A549 (cell line): ENCODE results near the gene TMEM19. TPM values are rescaled to one million over a fixed set of nuclear protein-coding genes. Genes with fewer than 3 reads are reported as not detected.

Source experiments
- ATAC-seq, 2 experiments: fragments of 200-7000 bp in 1 of 2; fragments of >200 bp in 1 of 2; cut with Nextera tagmentation in 1 of 2; cut with Tn5 transposase in 1 of 2; 3 replicates each; pipeline versions ENCODE4 v1.8.0 to v1.9.1; 2018 to 2020; ENCODE audit warnings: mild to moderate bottlenecking in 1 of 2, moderate library complexity in 1 of 2
- CTCF ChIA-PET: fragments of 300-600 bp; sonication (Branson Sonifier 250); formaldehyde crosslinking; extraction: SDS; loops from one replicate; lab custom pipeline; 2021; ENCODE audit warnings: antibody characterized with exemption, inconsistent platforms; lab: Yijun Ruan, JAX
- POLR2A ChIA-PET: fragments of 350-600 bp; formaldehyde crosslinking; extraction: SDS; loops from one replicate; lab custom pipeline; 2021; ENCODE audit warnings: antibody characterized with exemption, inconsistent platforms; lab: Yijun Ruan, JAX
- DNase-seq, 2 experiments: peaks; one replicate each; pipeline versions ENCODE4 v3.0.0 to v3.0.0-alpha.2; 2011 to 2016; ENCODE audit warnings: low read depth in 1 of 2, low spot score in 1 of 2
- FAIRE-seq: peaks from 2 replicates; lab custom pipeline; 2011; peaks lifted over from hg19 to GRCh38; lab: Jason Lieb, UNC
- H3K27ac ChIP-seq, 2 experiments: fragments of >200 bp; sonication (Bioruptor Twin); formaldehyde crosslinking; 3 replicates each; pipeline ENCODE4 v1.5.1; 2016 to 2017
- H3K4me1 ChIP-seq: fragments of >200 bp; sonication (Bioruptor Twin); formaldehyde crosslinking; 3 replicates; pipeline ENCODE4 v1.6.1; 2016
- H3K4me2 ChIP-seq: fragments of >200 bp; sonication (Bioruptor Twin); formaldehyde crosslinking; 3 replicates; pipeline ENCODE4 v1.6.1; 2016
- H3K4me3 ChIP-seq: fragments of >200 bp; sonication (Bioruptor Twin); formaldehyde crosslinking; 3 replicates; pipeline ENCODE4 v1.5.1; 2016
- H3K9me3 ChIP-seq: fragments of >200 bp; sonication (Bioruptor Twin); formaldehyde crosslinking; 3 replicates; pipeline ENCODE4 v1.6.1; 2016
- ATOH8 ChIP-seq: fragments of 250-450 bp; sonication (Bioruptor Pico); IDR thresholded peaks from 2 replicates; pipeline ENCODE4 v1.5.0; 2020; ENCODE audit warnings: low read depth, mild to moderate bottlenecking, moderate library complexity
- CBX2 ChIP-seq: fragments of 200-600 bp; sonication (generic); IDR thresholded peaks from 2 replicates; pipeline ENCODE4 v1.6.1; 2016; ENCODE audit warnings: low read depth, mild to moderate bottlenecking, borderline replicate concordance
- CBX8 ChIP-seq: fragments of 200-600 bp; sonication (generic); IDR thresholded peaks from 2 replicates; pipeline ENCODE4 v1.6.1; 2016
- CEBPB ChIP-seq, 2 experiments: fragments of >200 bp in 1 of 2; sonication (Bioruptor Twin) in 1 of 2; formaldehyde crosslinking in 1 of 2; IDR thresholded peaks; 2 replicates each; pipeline ENCODE4 v1.6.1; 2012 to 2016
- CHD2 ChIP-seq: fragments of 150-350 bp; IDR thresholded peaks from 2 replicates; pipeline ENCODE4 v1.6.1; 2014; ENCODE audit warnings: low read length; ENCODE audit not compliant: partially characterized antibody
- CHD4 ChIP-seq: fragments of 200-600 bp; sonication (generic); IDR thresholded peaks from 2 replicates; pipeline ENCODE4 v1.6.1; 2016; ENCODE audit warnings: antibody characterized with exemption, mild to moderate bottlenecking, borderline replicate concordance
- CTCF ChIP-seq: fragments of >200 bp; sonication (Bioruptor Twin); formaldehyde crosslinking; IDR thresholded peaks from 3 replicates; pipeline ENCODE4 v1.5.1; 2016
- EHF ChIP-seq: fragments of 250-450 bp; sonication (Bioruptor Pico); IDR thresholded peaks from 2 replicates; pipeline ENCODE4 v1.5.0; 2020; ENCODE audit warnings: mild to moderate bottlenecking
- EP300 ChIP-seq, 2 experiments: fragments of >200 bp; sonication (Bioruptor Twin); formaldehyde crosslinking; IDR thresholded peaks; 2 replicates in 1 of 2; 3 replicates in 1 of 2; pipeline ENCODE4 v1.6.1; 2016 to 2017
- ESRRA ChIP-seq: fragments of 150-350 bp; IDR thresholded peaks from 2 replicates; pipeline ENCODE4 v1.6.1; 2014; ENCODE audit warnings: mild to moderate bottlenecking, low read length, borderline replicate concordance
- FOSB ChIP-seq: fragments of 250-450 bp; sonication (Bioruptor Pico); IDR thresholded peaks from 2 replicates; pipeline ENCODE4 v1.5.0; 2020; ENCODE audit warnings: mild to moderate bottlenecking, moderate library complexity
- FOSL2 ChIP-seq, 2 experiments: fragments of 450-650 bp in 1 of 2; fragments of >200 bp in 1 of 2; sonication (Bioruptor Twin) in 1 of 2; formaldehyde crosslinking; IDR thresholded peaks; 2 replicates each; pipeline versions ENCODE4 v1.5.0 to v1.6.1; 2016 to 2020; ENCODE audit warnings: mild to moderate bottlenecking in 1 of 2, moderate library complexity in 1 of 2
- FOXS1 ChIP-seq: fragments of 250-450 bp; sonication (Bioruptor Pico); IDR thresholded peaks from 2 replicates; pipeline ENCODE4 v1.5.0; 2020; ENCODE audit warnings: mild to moderate bottlenecking, moderate library complexity
- HMGXB4 ChIP-seq: fragments of 250-450 bp; sonication (Bioruptor Pico); IDR thresholded peaks from 2 replicates; pipeline ENCODE4 v1.5.0; 2021; ENCODE audit warnings: mild to moderate bottlenecking, moderate library complexity, borderline replicate concordance
- HOXB13 ChIP-seq: fragments of 250-450 bp; sonication (Bioruptor Pico); IDR thresholded peaks from 2 replicates; pipeline ENCODE4 v1.5.0; 2020; ENCODE audit warnings: low read depth, mild to moderate bottlenecking, moderate library complexity
- JUNB ChIP-seq: fragments of >200 bp; sonication (Bioruptor Twin); formaldehyde crosslinking; IDR thresholded peaks from 2 replicates; pipeline ENCODE4 v1.6.1; 2016
- KDM5A ChIP-seq: fragments of 200-600 bp; sonication (generic); IDR thresholded peaks from 2 replicates; pipeline ENCODE4 v1.6.1; 2016; ENCODE audit warnings: antibody characterized with exemption, mild to moderate bottlenecking
- MAX ChIP-seq: IDR thresholded peaks from 2 replicates; pipeline ENCODE4 v1.6.1; 2012
- MYC ChIP-seq: IDR thresholded peaks from 2 replicates; pipeline ENCODE4 v1.6.1; 2012; ENCODE audit warnings: mild to moderate bottlenecking, inconsistent platforms, low read length, improper control_type of control experiment, borderline replicate concordance
- NR3C1 ChIP-seq: fragments of >200 bp; sonication (Bioruptor Twin); formaldehyde crosslinking; IDR thresholded peaks from 3 replicates; pipeline ENCODE4 v1.6.1; 2017
- PHF8 ChIP-seq: fragments of 200-600 bp; sonication (generic); IDR thresholded peaks from 2 replicates; pipeline ENCODE4 v1.6.1; 2016; ENCODE audit warnings: low read depth, mild to moderate bottlenecking, antibody characterized with exemption, moderate library complexity, borderline replicate concordance
- RARB ChIP-seq: fragments of 250-450 bp; sonication (Bioruptor Pico); IDR thresholded peaks from 2 replicates; pipeline ENCODE4 v1.8.0; 2021; ENCODE audit warnings: mild to moderate bottlenecking, moderate library complexity
- RFX5 ChIP-seq: fragments of 450-650 bp; IDR thresholded peaks from 2 replicates; pipeline ENCODE4 v1.7.1; 2014; ENCODE audit warnings: antibody characterized with exemption, mild to moderate bottlenecking, moderate library complexity
- RNF2 ChIP-seq: fragments of 200-600 bp; sonication (generic); IDR thresholded peaks from 2 replicates; pipeline ENCODE4 v1.6.1; 2016; ENCODE audit warnings: low read depth, mild to moderate bottlenecking, antibody characterized with exemption, moderate library complexity, borderline replicate concordance
- TP53 ChIP-seq: fragments of 250-450 bp; sonication (Bioruptor Pico); IDR thresholded peaks from 2 replicates; pipeline ENCODE4 v1.5.0; 2021; ENCODE audit warnings: mild to moderate bottlenecking, moderate library complexity
- ZC3H11A ChIP-seq: fragments of 450-650 bp; IDR thresholded peaks from 2 replicates; pipeline ENCODE4 v1.6.1; 2014; ENCODE audit warnings: antibody characterized with exemption, mild to moderate bottlenecking
- ZSCAN20 ChIP-seq: fragments of 250-450 bp; sonication (Bioruptor Pico); IDR thresholded peaks from 2 replicates; pipeline ENCODE4 v1.8.0; 2022; ENCODE audit warnings: mild to moderate bottlenecking, moderate library complexity
- WGBS: methylation state at CpG from one replicate; pipeline ENCODE4 v1.1.6; 2017; ENCODE audit errors: missing lambda C conversion rate; 5-methylcytosine and 5-hydroxymethylcytosine counted together
- polyA minus RNA-seq: library from RNA; depleted of rRNA, polyadenylated mRNA; stranded (reverse); fragments of >200 nt; gene quantifications from 2 replicates; pipeline ENCODE4 v1.2.3, GENCODE V29; 2011; rRNA and poly(A)+ RNA removed
- polyA plus RNA-seq, 4 experiments: library from polyadenylated mRNA; depleted of rRNA in 3 of 4; stranded (reverse); fragments of >200 nt; fragmentation: RNase III in 1 of 4; extraction: RNeasy Plus Mini Kit Qiagen cat#74134 plus additional on column Dnase treatment in 1 of 4; gene quantifications; 2 replicates in 3 of 4; 3 replicates in 1 of 4; pipeline ENCODE4 v1.2.3, GENCODE V29; 2011 to 2017
- TF ChIP-seq, protein P1 (sequence below): fragments of 200-600 bp; sonication (generic); IDR thresholded peaks from 2 replicates; pipeline ENCODE4 v1.6.1; 2016; ENCODE audit warnings: antibody characterized with exemption, mild to moderate bottlenecking, moderate library complexity
- TF ChIP-seq, protein P2 (sequence below): IDR thresholded peaks from 2 replicates; pipeline ENCODE4 v1.6.1; 2012

The TMEM19 gene
- polyA plus RNA-seq (2011; rRNA removed) (62.8 and 78.8 TPM in 2 replicates), polyA plus RNA-seq (2017; fragmentation: RNase III; extraction: RNeasy Plus Mini Kit Qiagen cat#74134 plus additional on column Dnase treatment) (40.5 to 47.6 TPM (median 43.2 TPM) in 3 replicates), polyA minus RNA-seq (38.0 and 47.6 TPM in 2 replicates)
- 22.8 and 27.5 TPM in 2 replicates for polyA plus RNA-seq (2012; cell fraction: cytosol; rRNA removed)
- 8.7 and 14.5 TPM in 2 replicates for polyA plus RNA-seq (2012; cell fraction: nucleus; rRNA removed)

DNA sequence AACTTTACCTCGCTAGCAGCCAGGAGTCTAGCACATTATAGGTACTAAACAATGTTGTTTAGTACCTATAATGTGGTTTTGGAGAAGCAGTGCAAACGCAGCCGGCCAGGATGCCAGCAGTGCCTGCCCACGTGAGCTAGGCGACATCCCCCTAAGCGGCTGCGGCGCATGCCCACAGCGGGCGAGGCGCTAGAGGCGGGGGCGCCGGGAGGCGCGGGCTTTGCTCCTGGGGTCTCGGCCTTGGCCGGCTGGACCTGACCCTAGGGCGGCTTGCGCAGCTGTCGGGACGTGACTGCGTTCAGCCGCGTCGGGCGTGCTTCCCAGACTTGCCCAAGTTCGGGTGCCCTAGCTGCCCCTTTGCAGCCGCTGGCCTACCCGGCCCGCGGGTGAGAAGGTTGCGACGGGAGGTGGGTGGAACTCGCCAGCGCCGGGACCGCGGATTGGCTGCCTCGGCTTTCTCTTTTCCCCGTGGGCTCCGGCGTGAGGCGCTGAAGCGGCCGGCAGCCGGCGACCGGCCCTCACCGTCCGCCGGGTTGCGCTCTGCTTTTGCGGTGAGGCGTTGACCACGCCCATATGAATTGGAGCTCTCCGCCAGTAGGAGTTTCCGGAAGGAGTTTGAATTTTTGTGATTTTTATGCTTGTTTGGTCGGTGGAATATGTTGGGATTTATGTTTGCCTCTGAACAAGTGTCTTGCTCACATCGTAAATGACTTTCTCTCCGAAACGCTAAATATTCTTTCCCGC is at the start of gene TMEM19:
TSS of gene TMEM19 (plus strand) at position 169 of the 744 bp plus-strand sequence. CDS start 599 bp downstream, outside the sequence.
- H3K4me3 ChIP-seq = peak within 1 kb of the TSS; percentile 58
- ATAC-seq (peak; percentile 99), FAIRE-seq (no peak), DNase-seq (peak; percentile 85 to 94)
- H3K27ac ChIP-seq = peak within 1 kb of the TSS; percentile 87 to 96
- ChIA-PET POLR2A (interaction anchor here (0.6 to 4.4 kb wide), 16 partner anchors 9 to 160 kb away, joined by 3 to 87 read pairs (median 4); partner anchors contain the start of genes RAB21, THAP2 and ZFC3H1), CTCF (interaction anchor here (0.7 to 6.0 kb wide), 22 partner anchors 9 to 72 kb away, joined by 3 to 93 read pairs (median 4); partner anchors contain the start of genes THAP2 and ZFC3H1)
- WGBS = under 1% methylated on average over 36 of the region's 63 CpGs
- H3K4me1 ChIP-seq = peaks cover 29% of the 10 kb centered on the region; the same call in 2 of the 3 replicates
- no peaks in the 10 kb centered on the region for H3K9me3 ChIP-seq
- H3K4me2 ChIP-seq = peak within 1 kb of the TSS; percentile 79
- TF ChIP-seq KDM5A (no peak), ZSCAN20 (CRISPR knock-in tag) (no peak), PHF8 (peak; percentile 69; the same call in 1 of the 2 replicates), FOSL2 (IDR thresholded peaks at IDR 0.05) (no peak), FOSL2 (CRISPR knock-in tag; IDR thresholded peaks at IDR 0.05) (no peak), TP53 (no peak), ATOH8 (CRISPR knock-in tag) (0 out of 2 replicates have a peak, but pooled peaks have one; percentile 20), RARB (CRISPR knock-in tag) (no peak), EHF (no peak), RFX5 (peak; percentile 13; the same call in 1 of the 2 replicates), CBX2 (no peak), ZC3H11A (no peak), NR3C1 (no peak), JUNB (no peak), CTCF (peak; percentile 34; the same call in 1 of the 3 replicates), MAX (peak; percentile 97), HMGXB4 (CRISPR knock-in tag) (no peak; the same call in 1 of the 2 replicates), FOSB (no peak), CBX8 (no peak), RNF2 (no peak), CHD4 (no peak), MYC (peak; percentile 74; the same call in 1 of the 2 replicates), EP300 (IDR thresholded peaks at IDR 0.05) (no peak), FOXS1 (CRISPR knock-in tag) (no peak), CHD2 (no peak), HOXB13 (CRISPR knock-in tag) (no peak), CEBPB (IDR thresholded peaks at IDR 0.05) (no peak), ESRRA (no peak)
- TF ChIP-seq, protein P1, sequence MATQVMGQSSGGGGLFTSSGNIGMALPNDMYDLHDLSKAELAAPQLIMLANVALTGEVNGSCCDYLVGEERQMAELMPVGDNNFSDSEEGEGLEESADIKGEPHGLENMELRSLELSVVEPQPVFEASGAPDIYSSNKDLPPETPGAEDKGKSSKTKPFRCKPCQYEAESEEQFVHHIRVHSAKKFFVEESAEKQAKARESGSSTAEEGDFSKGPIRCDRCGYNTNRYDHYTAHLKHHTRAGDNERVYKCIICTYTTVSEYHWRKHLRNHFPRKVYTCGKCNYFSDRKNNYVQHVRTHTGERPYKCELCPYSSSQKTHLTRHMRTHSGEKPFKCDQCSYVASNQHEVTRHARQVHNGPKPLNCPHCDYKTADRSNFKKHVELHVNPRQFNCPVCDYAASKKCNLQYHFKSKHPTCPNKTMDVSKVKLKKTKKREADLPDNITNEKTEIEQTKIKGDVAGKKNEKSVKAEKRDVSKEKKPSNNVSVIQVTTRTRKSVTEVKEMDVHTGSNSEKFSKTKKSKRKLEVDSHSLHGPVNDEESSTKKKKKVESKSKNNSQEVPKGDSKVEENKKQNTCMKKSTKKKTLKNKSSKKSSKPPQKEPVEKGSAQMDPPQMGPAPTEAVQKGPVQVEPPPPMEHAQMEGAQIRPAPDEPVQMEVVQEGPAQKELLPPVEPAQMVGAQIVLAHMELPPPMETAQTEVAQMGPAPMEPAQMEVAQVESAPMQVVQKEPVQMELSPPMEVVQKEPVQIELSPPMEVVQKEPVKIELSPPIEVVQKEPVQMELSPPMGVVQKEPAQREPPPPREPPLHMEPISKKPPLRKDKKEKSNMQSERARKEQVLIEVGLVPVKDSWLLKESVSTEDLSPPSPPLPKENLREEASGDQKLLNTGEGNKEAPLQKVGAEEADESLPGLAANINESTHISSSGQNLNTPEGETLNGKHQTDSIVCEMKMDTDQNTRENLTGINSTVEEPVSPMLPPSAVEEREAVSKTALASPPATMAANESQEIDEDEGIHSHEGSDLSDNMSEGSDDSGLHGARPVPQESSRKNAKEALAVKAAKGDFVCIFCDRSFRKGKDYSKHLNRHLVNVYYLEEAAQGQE = no peak
- TF ChIP-seq, protein P2, sequence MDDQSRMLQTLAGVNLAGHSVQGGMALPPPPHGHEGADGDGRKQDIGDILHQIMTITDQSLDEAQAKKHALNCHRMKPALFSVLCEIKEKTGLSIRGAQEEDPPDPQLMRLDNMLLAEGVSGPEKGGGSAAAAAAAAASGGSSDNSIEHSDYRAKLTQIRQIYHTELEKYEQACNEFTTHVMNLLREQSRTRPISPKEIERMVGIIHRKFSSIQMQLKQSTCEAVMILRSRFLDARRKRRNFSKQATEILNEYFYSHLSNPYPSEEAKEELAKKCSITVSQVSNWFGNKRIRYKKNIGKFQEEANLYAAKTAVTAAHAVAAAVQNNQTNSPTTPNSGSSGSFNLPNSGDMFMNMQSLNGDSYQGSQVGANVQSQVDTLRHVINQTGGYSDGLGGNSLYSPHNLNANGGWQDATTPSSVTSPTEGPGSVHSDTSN = 0 out of 2 replicates have a peak, but pooled peaks have one; percentile 16
